HEK293 (cell line): Measurements from ENCODE around the gene GGN.
A peak's percentile ranks its signal among the peaks of the same experiment; 100 is the strongest.

Source experiments
- CTCF ChIA-PET: fragments of 350-600 bp; formaldehyde crosslinking; extraction: SDS; loops from one replicate; lab custom pipeline; 2021; ENCODE audit warnings: antibody characterized with exemption; lab: Yijun Ruan, JAX
- POLR2A ChIA-PET: fragments of 300-600 bp; formaldehyde crosslinking; extraction: SDS; loops from one replicate; lab custom pipeline; 2020; ENCODE audit warnings: antibody characterized with exemption, inconsistent platforms; lab: Yijun Ruan, JAX
- H3K27ac ChIP-seq: fragments of 200-500 bp; sonication (Bioruptor generic); 2 replicates; pipeline ENCODE4 v1.5.1; 2014; ENCODE audit warnings: low read depth, low read length, control low read depth, inconsistent platforms; ENCODE audit errors: extremely low read depth
- H3K36me3 ChIP-seq, 2 experiments: fragments of 200-500 bp in 1 of 2; sonication (Bioruptor generic) in 1 of 2; 1 replicate in 1 of 2; 2 replicates in 1 of 2; pipeline ENCODE4 v1.5.1; 2014 to 2017; ENCODE audit warnings: inconsistent platforms in 2 of 2, low read length in 2 of 2; ENCODE audit not compliant: control insufficient read depth in 2 of 2, insufficient read depth in 1 of 2
- H3K4me1 ChIP-seq: fragments of 200-500 bp; sonication (Bioruptor generic); 2 replicates; pipeline ENCODE4 v1.5.1; 2014; ENCODE audit warnings: mild to moderate bottlenecking, low read length, inconsistent platforms; ENCODE audit not compliant: control insufficient read depth, insufficient read depth
- H3K4me3 ChIP-seq: 2 replicates; pipeline ENCODE4 v1.5.1; 2011; ENCODE audit warnings: low read depth, mild to moderate bottlenecking, control low read depth, low read length, moderate library complexity
- H3K9me3 ChIP-seq: fragments of 200-500 bp; sonication (Bioruptor generic); 2 replicates; pipeline ENCODE4 v1.5.1; 2014; ENCODE audit warnings: low read depth, low read length, inconsistent platforms; ENCODE audit not compliant: control insufficient read depth, insufficient read depth
- PBX3 ChIP-seq: sonication (generic); formaldehyde crosslinking; IDR thresholded peaks from 2 replicates; pipeline ENCODE4 v1.8.1; 2022; ENCODE audit warnings: mild to moderate bottlenecking, moderate library complexity, missing genetic modification reagents
- PRDM1 ChIP-seq: fragments of 450-650 bp; formaldehyde crosslinking; IDR thresholded peaks from 2 replicates; pipeline ENCODE4; 2016; ENCODE audit warnings: missing biosample characterization, missing genetic modification characterization
- SETDB1 ChIP-seq: IDR thresholded peaks from one replicate; pipeline ENCODE4 v1.6.1; 2017; ENCODE audit warnings: mild to moderate bottlenecking, low read length, moderate library complexity, mixed read lengths; ENCODE audit not compliant: insufficient read length
- TCF7L2 ChIP-seq: IDR thresholded peaks from 2 replicates; pipeline ENCODE4 v1.6.1; 2011; ENCODE audit warnings: low read depth, mild to moderate bottlenecking, inconsistent platforms, low read length, moderate library complexity, borderline replicate concordance
- ZBTB44 ChIP-seq: fragments of 450-650 bp; IDR thresholded peaks from 2 replicates; pipeline ENCODE4 v1.5.1; 2018; ENCODE audit warnings: missing biosample characterization, mild to moderate bottlenecking, missing genetic modification characterization
- ZFP3 ChIP-seq: fragments of 450-650 bp; formaldehyde crosslinking; IDR thresholded peaks from 2 replicates; pipeline ENCODE4 v1.5.1; 2016; ENCODE audit warnings: low read depth, missing biosample characterization, missing genetic modification characterization
- ZNF114 ChIP-seq: fragments of 450-650 bp; formaldehyde crosslinking; IDR thresholded peaks from 2 replicates; pipeline ENCODE4 v1.5.0; 2017; ENCODE audit warnings: missing biosample characterization, missing genetic modification characterization
- ZNF155 ChIP-seq: fragments of 450-650 bp; formaldehyde crosslinking; IDR thresholded peaks from 2 replicates; pipeline ENCODE4 v1.5.1; 2016; ENCODE audit warnings: missing biosample characterization, missing genetic modification characterization
- ZNF211 ChIP-seq: fragments of 450-650 bp; formaldehyde crosslinking; IDR thresholded peaks from 2 replicates; pipeline ENCODE4 v1.5.1; 2016; ENCODE audit warnings: low read depth, missing biosample characterization, missing genetic modification characterization
- ZNF239 ChIP-seq: fragments of 450-650 bp; formaldehyde crosslinking; IDR thresholded peaks from 2 replicates; pipeline ENCODE4 v1.5.1; 2016; ENCODE audit warnings: missing biosample characterization, missing genetic modification characterization
- ZNF302 ChIP-seq: fragments of 450-650 bp; formaldehyde crosslinking; IDR thresholded peaks from 2 replicates; pipeline ENCODE4 v1.5.1; 2016; ENCODE audit warnings: missing biosample characterization, missing genetic modification characterization, low read depth
- ZNF366 ChIP-seq: fragments of 450-650 bp; formaldehyde crosslinking; conservative IDR thresholded peaks from 2 replicates; pipeline ENCODE4 v1.5.1; 2016; ENCODE audit warnings: missing biosample characterization, missing genetic modification characterization
- ZNF423 ChIP-seq: fragments of 450-650 bp; formaldehyde crosslinking; IDR thresholded peaks from 2 replicates; pipeline ENCODE4 v1.5.1; 2016; ENCODE audit warnings: missing biosample characterization, missing genetic modification characterization
- ZNF501 ChIP-seq: fragments of 450-650 bp; formaldehyde crosslinking; IDR thresholded peaks from 2 replicates; pipeline ENCODE4 v1.5.1; 2016; ENCODE audit warnings: missing biosample characterization, missing genetic modification characterization
- ZNF548 ChIP-seq: fragments of 450-650 bp; formaldehyde crosslinking; IDR thresholded peaks from 2 replicates; pipeline ENCODE4 v1.5.1; 2016; ENCODE audit warnings: missing biosample characterization, missing genetic modification characterization
- ZNF585B ChIP-seq: fragments of 450-650 bp; formaldehyde crosslinking; IDR thresholded peaks from 2 replicates; pipeline ENCODE4 v1.5.1; 2016; ENCODE audit warnings: missing biosample characterization, missing genetic modification characterization
- ZNF629 ChIP-seq: fragments of 450-650 bp; formaldehyde crosslinking; IDR thresholded peaks from 2 replicates; pipeline ENCODE4 v1.5.1; 2017; ENCODE audit warnings: missing biosample characterization, missing genetic modification characterization
- ZNF660 ChIP-seq: fragments of 450-650 bp; IDR thresholded peaks from 2 replicates; pipeline ENCODE4 v1.5.1; 2018; ENCODE audit warnings: missing biosample characterization, mild to moderate bottlenecking, missing genetic modification characterization
- TF ChIP-seq, protein P1 (sequence below): fragments of 450-650 bp; formaldehyde crosslinking; optimal IDR thresholded peaks from 2 replicates; pipeline ENCODE3; 2016; ENCODE audit warnings: missing biosample characterization, mild to moderate bottlenecking, missing genetic modification characterization
- TF ChIP-seq, protein P2 (sequence below): fragments of 450-650 bp; formaldehyde crosslinking; IDR thresholded peaks from 2 replicates; pipeline ENCODE4 v1.5.1; 2016; ENCODE audit warnings: missing biosample characterization, missing genetic modification characterization
- TF ChIP-seq, protein P3 (sequence below): fragments of 450-650 bp; formaldehyde crosslinking; IDR thresholded peaks from 2 replicates; pipeline ENCODE4 v1.5.1; 2017; ENCODE audit warnings: missing biosample characterization, missing genetic modification characterization

Gene GGN

DNA sequence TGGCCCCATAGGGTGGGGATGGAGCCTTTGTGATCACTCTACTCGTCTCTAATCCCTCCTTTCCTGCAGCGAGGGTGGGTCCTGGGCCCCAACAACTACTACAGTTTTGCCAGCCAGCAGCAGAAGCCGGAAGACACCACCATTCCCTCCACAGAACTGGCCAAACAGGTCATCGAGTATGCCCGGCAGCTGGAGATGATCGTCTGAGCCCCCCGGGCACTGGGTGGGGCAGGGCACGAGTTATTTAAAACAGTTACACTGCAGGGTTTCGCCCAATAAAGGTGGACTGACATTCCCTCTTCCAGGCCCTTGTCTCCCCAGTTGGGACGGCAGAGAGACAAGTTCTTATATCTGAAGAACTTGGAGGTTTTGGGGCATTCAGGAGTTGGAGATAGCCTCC, 4.7 kb downstream of the GGN start:
- Histone ChIP-seq H3K36me3 (peaks cover 61 to 72% of the 10 kb centered on the region in 2 experiments), H3K4me3 (no peak overlapping the region), H3K4me1 (peaks cover 11% of the 10 kb centered on the region), H3K27ac (no peak overlapping the region), H3K9me3 (no peaks in the 10 kb centered on the region)
- TF ChIP-seq ZNF366 (tag by site-specific recombination) = peak; percentile 34; the same call in 1 of the 2 replicates
- TF ChIP-seq ZNF629 (tag by site-specific recombination) = no peak
- POLR2A ChIA-PET = interaction anchor here (3.8 kb wide), 1 partner anchor 8 kb away, joined by 36 read pairs; the partner anchor contains the start of gene PSMD8
- CTCF ChIA-PET = interaction anchor here (0.7 to 2.4 kb wide), 2 partner anchors 47 to 139 kb away, joined by 3 to 14 read pairs; no protein-coding TSS in a partner anchor

GRCh38 chr19:38381138-38381537, 6.7 kb downstream of the GGN start:
- Histone ChIP-seq H3K27ac (no peak overlapping the region), H3K9me3 (no peaks in the 10 kb centered on the region), H3K4me1 (peaks cover 5% of the 10 kb centered on the region), H3K36me3 (peaks cover 82 to 87% of the 10 kb centered on the region in 2 experiments)
- POLR2A ChIA-PET = interaction anchor here (0.8 to 1.4 kb wide), 3 partner anchors 13 to 22 kb away, joined by 3 read pairs; partner anchors contain the start of gene FAM98C
- TF ChIP-seq ZNF423 (tag by site-specific recombination) (no peak), ZFP3 (tag by site-specific recombination) (no peak), TCF7L2 (no peak), ZNF239 (tag by site-specific recombination) (no peak), ZBTB44 (no peak), ZNF548 (no peak), ZNF155 (tag by site-specific recombination) (no peak), ZNF501 (tag by site-specific recombination) (no peak), ZNF114 (no peak), ZNF585B (tag by site-specific recombination) (no peak), PBX3 (CRISPR knock-in tag) (no peak), SETDB1 (no peak), ZNF660 (tag by site-specific recombination) (no peak), ZNF302 (tag by site-specific recombination) (no peak), ZNF211 (no peak), PRDM1 (tag by site-specific recombination) (no peak)
- TF ChIP-seq, protein P1, sequence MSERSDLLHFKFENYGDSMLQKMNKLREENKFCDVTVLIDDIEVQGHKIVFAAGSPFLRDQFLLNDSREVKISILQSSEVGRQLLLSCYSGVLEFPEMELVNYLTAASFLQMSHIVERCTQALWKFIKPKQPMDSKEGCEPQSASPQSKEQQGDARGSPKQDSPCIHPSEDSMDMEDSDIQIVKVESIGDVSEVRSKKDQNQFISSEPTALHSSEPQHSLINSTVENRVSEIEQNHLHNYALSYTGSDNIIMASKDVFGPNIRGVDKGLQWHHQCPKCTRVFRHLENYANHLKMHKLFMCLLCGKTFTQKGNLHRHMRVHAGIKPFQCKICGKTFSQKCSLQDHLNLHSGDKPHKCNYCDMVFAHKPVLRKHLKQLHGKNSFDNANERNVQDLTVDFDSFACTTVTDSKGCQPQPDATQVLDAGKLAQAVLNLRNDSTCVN (tag by site-specific recombination) = no peak
- TF ChIP-seq, protein P2, sequence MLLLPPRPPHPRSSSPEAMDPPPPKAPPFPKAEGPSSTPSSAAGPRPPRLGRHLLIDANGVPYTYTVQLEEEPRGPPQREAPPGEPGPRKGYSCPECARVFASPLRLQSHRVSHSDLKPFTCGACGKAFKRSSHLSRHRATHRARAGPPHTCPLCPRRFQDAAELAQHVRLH (tag by site-specific recombination) = no peak
- TF ChIP-seq, protein P3, sequence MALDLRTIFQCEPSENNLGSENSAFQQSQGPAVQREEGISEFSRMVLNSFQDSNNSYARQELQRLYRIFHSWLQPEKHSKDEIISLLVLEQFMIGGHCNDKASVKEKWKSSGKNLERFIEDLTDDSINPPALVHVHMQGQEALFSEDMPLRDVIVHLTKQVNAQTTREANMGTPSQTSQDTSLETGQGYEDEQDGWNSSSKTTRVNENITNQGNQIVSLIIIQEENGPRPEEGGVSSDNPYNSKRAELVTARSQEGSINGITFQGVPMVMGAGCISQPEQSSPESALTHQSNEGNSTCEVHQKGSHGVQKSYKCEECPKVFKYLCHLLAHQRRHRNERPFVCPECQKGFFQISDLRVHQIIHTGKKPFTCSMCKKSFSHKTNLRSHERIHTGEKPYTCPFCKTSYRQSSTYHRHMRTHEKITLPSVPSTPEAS (tag by site-specific recombination) = no peak
- TF ChIP-seq, all 188 proteins: peak for 0
- no peak overlapping the region for H3K4me3 ChIP-seq
- CTCF ChIA-PET = interaction anchor here (0.6 kb wide), 2 partner anchors 50 to 98 kb away, joined by 3 to 4 read pairs; no protein-coding TSS in a partner anchor
